HepG2 (cell line): ENCODE results near the gene HMGN1. TPM values are rescaled to one million over a fixed set of nuclear protein-coding genes. Genes with fewer than 3 reads are reported as not detected.

ENCODE experiments used
- IKZF4 ChIP-seq: sonication (generic); formaldehyde crosslinking; IDR thresholded peaks from 2 replicates; pipeline ENCODE4 v1.5.1; 2020; ENCODE audit warnings: borderline replicate concordance, mild to moderate bottlenecking, low read depth, missing genetic modification reagents; ENCODE audit errors: not compliant biosample characterization
- KAT2B ChIP-seq: fragments of 150-350 bp; IDR thresholded peaks from 2 replicates; pipeline ENCODE4 v1.6.1; 2014; ENCODE audit warnings: low read depth, low read length, borderline replicate concordance
- KAT7 ChIP-seq: IDR thresholded peaks from 2 replicates; pipeline ENCODE4 v1.6.1; 2018; ENCODE audit warnings: borderline replicate concordance, missing compliant biosample characterization
- KDM5A ChIP-seq: fragments of 200-600 bp; sonication (generic); IDR thresholded peaks from 2 replicates; pipeline ENCODE4 v1.7.0; 2018; ENCODE audit warnings: antibody characterized with exemption, mild to moderate bottlenecking, low read length, borderline replicate concordance
- KLF13 ChIP-seq: sonication (generic); formaldehyde crosslinking; IDR thresholded peaks from 2 replicates; pipeline ENCODE4 v1.4.0; 2020; ENCODE audit warnings: mild to moderate bottlenecking, missing genetic modification reagents
- NFKB2 ChIP-seq: sonication (generic); formaldehyde crosslinking; IDR thresholded peaks from 2 replicates; pipeline ENCODE4 v1.4.0; 2020; ENCODE audit warnings: missing genetic modification reagents, borderline replicate concordance
- SRF ChIP-seq: IDR thresholded peaks from 2 replicates; pipeline ENCODE4 v1.6.1; 2011; ENCODE audit warnings: mild to moderate bottlenecking, low read depth, low read length, moderate library complexity
- SSRP1 ChIP-seq: IDR thresholded peaks from 2 replicates; pipeline ENCODE4 v1.6.1; 2016; ENCODE audit warnings: control low read depth
- STAT5B ChIP-seq: sonication (generic); formaldehyde crosslinking; IDR thresholded peaks from 2 replicates; pipeline ENCODE4 v1.4.0; 2020; ENCODE audit warnings: missing genetic modification reagents
- ZBTB4 ChIP-seq: sonication (generic); formaldehyde crosslinking; IDR thresholded peaks from 2 replicates; pipeline ENCODE4 v1.4.0; 2020; ENCODE audit warnings: missing genetic modification reagents, mild to moderate bottlenecking, borderline replicate concordance
- ZNF180 ChIP-seq: sonication (generic); formaldehyde crosslinking; IDR thresholded peaks from 2 replicates; pipeline ENCODE4 v1.4.0; 2020; ENCODE audit warnings: low read depth, missing genetic modification reagents, borderline replicate concordance
- ZNF235 ChIP-seq: sonication (generic); formaldehyde crosslinking; IDR thresholded peaks from 2 replicates; pipeline ENCODE4 v1.8.1; 2023; ENCODE audit warnings: mild to moderate bottlenecking, missing genetic modification reagents, borderline replicate concordance
- ZNF274 ChIP-seq: sonication (generic); formaldehyde crosslinking; IDR thresholded peaks from 2 replicates; pipeline ENCODE4 v1.5.1; 2020; ENCODE audit warnings: mild to moderate bottlenecking, missing genetic modification reagents
- ZNF407 ChIP-seq: sonication (generic); formaldehyde crosslinking; IDR thresholded peaks from one replicate; pipeline ENCODE4 v1.5.1; 2020; ENCODE audit warnings: mild to moderate bottlenecking, missing genetic modification reagents; ENCODE audit errors: not compliant biosample characterization
- ZNF776 ChIP-seq: sonication (generic); formaldehyde crosslinking; IDR thresholded peaks from 2 replicates; pipeline ENCODE4 v1.4.0; 2020; ENCODE audit warnings: mild to moderate bottlenecking, missing genetic modification reagents
- polyA plus RNA-seq, 8 experiments: library from polyadenylated mRNA; depleted of rRNA in 3 of 8; stranded (reverse) in 7 of 8; unstranded in 1 of 8; fragments of >200 nt; fragmentation: Illumina TruSeq in 4 of 8; extraction: Trizol in 4 of 8; gene quantifications; 2 replicates each; pipeline versions ENCODE4 v1.2.1 to v1.2.3, GENCODE V29; 2011 to 2016; ENCODE audit warnings: low read depth in 4 of 8, missing spikeins in 1 of 8, mixed read lengths in 1 of 8; ENCODE audit not compliant: insufficient read depth in 1 of 8
- total RNA-seq, 5 experiments: library from RNA; depleted of rRNA; stranded (reverse); fragments of >200 nt; fragmentation: Illumina TruSeq; extraction: Trizol; gene quantifications; 2 replicates each; pipeline ENCODE4 v1.2.3, GENCODE V29; 2016; ENCODE audit warnings: low read depth in 1 of 5

The HMGN1 gene
- total and polyA plus RNA-seq, 2 of the 13 experiments (the other 11 are each of a cell fraction or from before 2014, with no cell fraction given), result 104 to 286 TPM

GRCh38 chr21:39349211-39350093 is 564 bp upstream of the HMGN1 start (continued):
- TF ChIP-seq ZNF407 (CRISPR knock-in tag) (peak; percentile 50), ZNF180 (CRISPR knock-in tag) (no peak), SRF (no peak), SSRP1 (CRISPR knock-in tag) (no peak), KDM5A (peak; percentile 70; the same call in 1 of the 2 replicates), ZNF274 (CRISPR knock-in tag) (no peak; the same call in 1 of the 2 replicates), STAT5B (no peak), ZNF776 (CRISPR knock-in tag) (no peak), KLF13 (CRISPR knock-in tag) (0 out of 2 replicates have a peak, but pooled peaks have one; percentile 75), KAT7 (CRISPR knock-in tag) (peak; percentile 87; the same call in 1 of the 2 replicates), ZBTB4 (CRISPR knock-in tag) (peak; percentile 36; the same call in 1 of the 2 replicates), IKZF4 (CRISPR knock-in tag) (peak; percentile 31), ZNF235 (CRISPR knock-in tag) (peak; percentile 70; the same call in 1 of the 2 replicates), KAT2B (no peak), NFKB2 (CRISPR knock-in tag) (0 out of 2 replicates have a peak, but pooled peaks have one; percentile 65)
